GM12865 (cell line): Measurements from ENCODE around the gene CABP4.

Experiments
- DNase-seq: peaks from one replicate; pipeline ENCODE4 v3.0.0; 2010; ENCODE audit warnings: low read depth
- H3K4me3 ChIP-seq: 2 replicates; pipeline ENCODE4 v1.5.1; 2011; ENCODE audit warnings: mild to moderate bottlenecking, low read depth, low read length, control low read depth
- TF ChIP-seq, protein P1 (sequence below): IDR thresholded peaks from 2 replicates; pipeline ENCODE4 v1.5.1; 2011; ENCODE audit warnings: low read length, control low read depth, low read depth, inconsistent platforms; ENCODE audit not compliant: insufficient read depth; ENCODE audit errors: missing control alignments

The CABP4 gene

DNA sequence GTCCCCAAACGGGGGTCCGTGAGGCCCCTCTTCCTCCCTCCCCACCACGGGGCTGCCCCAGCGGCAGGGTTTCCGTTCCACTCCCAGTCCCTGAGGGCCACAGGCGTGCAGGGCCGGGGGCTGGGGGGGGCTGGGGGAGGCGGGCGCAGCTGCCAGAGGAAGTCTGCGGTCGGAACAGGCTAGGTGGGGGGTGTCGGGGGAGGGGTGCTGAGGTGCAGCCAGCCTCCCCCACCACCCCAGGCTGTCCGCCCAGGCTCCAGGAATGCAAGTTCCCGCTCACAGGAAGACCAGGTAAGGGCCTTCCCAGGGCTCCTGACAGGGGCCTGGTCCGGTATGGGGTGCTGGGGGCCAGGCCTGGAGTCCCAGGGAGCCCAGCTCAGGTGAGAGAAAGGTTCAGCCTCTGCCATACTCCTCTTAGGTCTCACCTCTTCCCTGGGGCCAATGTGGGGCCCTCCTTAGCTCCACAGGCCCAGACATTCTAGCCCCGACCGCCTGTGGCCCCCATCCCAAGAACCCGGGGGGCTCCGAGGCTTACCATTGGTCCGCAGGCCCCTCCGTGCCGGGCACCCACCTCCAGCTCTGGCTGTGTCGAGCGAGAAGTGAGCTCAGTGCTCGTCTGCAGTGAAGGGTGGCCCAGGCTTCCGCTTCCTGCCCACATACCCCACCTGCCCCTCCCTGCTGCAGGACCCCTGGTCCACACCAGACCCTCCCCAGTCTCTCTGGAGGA is 17.9 kb upstream of the CABP4 start, which contains the start of gene PTPRCAP:
Gene PTPRCAP (minus strand): TSS at position 601 of the 727 bp plus-strand sequence. CDS start 63 bp downstream, at position 538.
- H3K4me3 ChIP-seq: peak within 1 kb of the TSS; percentile 88
- peak; percentile 86 for DNase-seq
- TF ChIP-seq, protein P1, sequence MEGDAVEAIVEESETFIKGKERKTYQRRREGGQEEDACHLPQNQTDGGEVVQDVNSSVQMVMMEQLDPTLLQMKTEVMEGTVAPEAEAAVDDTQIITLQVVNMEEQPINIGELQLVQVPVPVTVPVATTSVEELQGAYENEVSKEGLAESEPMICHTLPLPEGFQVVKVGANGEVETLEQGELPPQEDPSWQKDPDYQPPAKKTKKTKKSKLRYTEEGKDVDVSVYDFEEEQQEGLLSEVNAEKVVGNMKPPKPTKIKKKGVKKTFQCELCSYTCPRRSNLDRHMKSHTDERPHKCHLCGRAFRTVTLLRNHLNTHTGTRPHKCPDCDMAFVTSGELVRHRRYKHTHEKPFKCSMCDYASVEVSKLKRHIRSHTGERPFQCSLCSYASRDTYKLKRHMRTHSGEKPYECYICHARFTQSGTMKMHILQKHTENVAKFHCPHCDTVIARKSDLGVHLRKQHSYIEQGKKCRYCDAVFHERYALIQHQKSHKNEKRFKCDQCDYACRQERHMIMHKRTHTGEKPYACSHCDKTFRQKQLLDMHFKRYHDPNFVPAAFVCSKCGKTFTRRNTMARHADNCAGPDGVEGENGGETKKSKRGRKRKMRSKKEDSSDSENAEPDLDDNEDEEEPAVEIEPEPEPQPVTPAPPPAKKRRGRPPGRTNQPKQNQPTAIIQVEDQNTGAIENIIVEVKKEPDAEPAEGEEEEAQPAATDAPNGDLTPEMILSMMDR: no peak

DNA sequence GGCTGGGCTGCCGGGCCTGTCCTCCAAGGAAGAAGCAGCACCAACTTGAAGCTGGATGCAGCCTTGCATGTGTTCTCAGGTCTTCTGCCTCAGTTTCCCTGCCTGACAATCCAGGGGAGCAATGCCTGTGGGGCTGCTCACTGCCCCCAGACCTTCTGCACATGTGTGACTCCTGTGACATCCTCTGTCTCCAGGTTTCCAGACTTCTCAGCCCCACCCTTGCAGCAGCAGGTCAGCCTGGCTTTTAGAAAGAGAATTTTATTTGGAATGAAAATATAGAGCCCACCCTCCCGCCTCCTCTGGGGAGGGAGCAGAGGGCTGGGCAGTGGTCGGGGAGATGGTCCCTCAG is 17.4 kb upstream of the CABP4 start:
- TF ChIP-seq, protein P1: no peak
- DNase-seq: no peak
- H3K4me3 ChIP-seq: peak overlapping the region; percentile 88

DNA sequence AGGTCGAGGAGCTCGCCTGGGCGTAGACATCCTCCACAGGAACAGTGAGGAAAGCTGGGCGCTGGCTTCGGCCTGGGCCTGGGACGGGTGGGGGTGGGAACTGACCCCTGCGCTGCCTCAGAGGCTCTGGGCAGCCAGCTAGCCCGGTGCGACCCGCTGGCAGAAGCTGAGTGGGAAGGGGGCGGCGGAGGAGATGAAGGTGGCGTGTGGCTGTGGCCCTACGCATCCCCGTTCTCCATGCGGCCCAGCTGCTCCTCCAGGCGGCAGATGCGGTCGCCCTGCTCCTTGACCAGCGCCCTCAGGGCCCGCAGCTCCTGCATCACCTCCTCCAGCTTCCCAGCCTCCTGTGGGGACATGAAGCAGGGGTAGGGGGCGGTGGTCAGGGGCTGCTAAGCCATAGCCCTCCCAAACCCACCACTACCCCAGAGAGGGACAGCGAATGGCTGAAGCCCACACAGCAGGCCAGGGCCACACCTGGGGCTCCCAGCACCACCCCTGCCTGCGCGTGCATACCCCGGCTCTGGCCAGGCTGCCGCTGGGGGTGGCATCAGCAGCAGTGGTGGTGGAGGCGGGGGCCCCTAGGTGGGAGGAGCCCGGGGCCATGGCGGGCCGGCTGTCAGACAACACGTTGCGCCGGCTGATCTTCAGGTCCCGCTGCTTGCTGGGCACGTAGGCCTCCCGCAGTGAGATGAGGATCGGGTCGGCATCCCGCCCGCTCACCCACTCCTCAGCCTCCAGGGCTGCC is 16.8 kb upstream of the CABP4 start:
- TF ChIP-seq, protein P1: no peak
- H3K4me3 ChIP-seq: peak overlapping the region; percentile 88
- DNase-seq: peak; percentile 85

DNA sequence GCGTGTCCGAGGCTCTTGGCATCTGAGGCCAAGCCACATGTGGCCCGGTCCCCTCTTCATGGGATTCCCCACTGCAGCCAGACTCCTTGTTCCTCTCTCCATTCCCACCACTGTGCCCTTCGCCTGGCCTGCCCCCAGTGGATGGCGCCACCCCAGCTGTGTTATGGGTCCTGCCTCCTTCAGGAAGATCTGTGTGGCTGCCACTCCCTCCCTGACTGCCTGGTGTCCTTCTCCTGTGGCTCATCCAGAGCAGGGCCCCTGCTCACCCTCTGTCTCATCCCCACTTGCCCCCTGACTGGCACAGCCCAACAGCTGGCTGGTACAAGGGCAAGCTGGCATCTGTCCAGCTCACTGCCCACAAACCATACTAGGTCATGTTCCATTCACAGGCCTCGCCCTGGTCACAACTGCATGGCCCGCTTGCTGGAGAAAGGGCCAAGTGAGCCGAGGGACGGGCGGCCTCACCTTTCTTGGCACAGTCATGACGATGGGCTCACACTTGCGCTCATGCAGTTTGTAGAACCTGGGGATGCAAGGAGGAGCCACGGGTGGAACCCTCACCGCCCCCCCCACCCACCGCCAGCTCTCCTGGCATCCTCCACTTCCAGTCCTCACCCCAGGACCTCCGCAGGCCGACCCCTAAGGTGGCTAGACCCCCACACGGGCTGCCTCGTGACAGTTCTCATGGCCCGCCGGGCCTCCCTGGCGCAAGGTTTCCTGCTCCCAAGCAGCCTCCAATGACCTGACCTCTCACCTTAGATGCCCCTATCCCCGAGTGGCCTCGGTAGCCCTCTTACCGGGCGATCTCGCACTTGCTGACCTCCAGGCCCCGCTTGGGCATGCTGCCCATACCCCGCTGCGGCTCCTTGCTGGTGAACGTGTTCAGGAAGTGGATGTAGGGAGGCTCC is 15.6 kb upstream of the CABP4 start:
- TF ChIP-seq, protein P1: peak; percentile 16
- peak; percentile 31 for DNase-seq
- no peak overlapping the region; the same call in 1 of the 2 replicates for H3K4me3 ChIP-seq

DNA sequence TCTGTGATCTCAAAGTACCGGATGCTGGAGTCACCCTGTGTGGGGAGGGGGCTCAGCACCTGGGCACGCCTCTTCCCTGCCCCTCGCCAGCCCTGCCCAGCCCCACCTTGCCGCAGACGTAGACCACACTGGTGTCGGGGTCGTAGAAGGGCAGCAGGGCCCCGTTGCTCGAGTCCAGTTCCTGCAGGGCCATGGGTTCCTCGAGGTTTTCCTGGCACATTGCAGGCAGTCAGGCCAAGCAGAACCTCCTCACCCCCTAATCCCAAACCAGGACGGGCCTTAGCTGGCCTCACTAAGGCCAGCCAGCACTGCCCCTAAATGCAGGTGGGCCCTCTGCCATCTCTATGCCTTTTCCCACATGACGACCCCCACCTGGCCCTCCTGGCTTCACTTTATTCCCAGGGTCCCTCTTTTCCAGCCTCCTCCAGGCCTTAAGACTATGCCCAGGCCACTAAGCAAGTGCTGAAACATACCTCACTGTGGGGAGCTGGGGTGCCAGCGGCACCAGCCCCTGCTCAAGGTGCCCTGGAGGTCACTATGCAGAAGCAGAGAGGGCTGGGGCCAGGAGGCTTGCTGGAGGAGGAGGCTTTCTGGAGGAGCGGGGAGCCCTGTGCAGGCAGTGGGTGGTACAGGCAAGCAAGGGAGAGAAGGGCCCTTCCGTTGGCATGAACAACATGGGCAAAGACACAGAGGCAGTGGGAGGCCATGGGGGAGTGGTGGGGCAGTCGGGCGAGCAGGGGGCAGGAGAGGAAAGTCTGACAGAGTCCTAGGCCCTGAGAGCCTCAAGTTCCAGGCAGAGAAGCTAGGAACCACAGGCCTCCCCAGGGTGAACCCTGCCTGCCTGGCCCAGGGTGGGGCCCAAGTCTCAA is 14.7 kb upstream of the CABP4 start:
- H3K4me3 ChIP-seq: no peak overlapping the region
- TF ChIP-seq, protein P1: no peak
- DNase-seq: no peak

DNA sequence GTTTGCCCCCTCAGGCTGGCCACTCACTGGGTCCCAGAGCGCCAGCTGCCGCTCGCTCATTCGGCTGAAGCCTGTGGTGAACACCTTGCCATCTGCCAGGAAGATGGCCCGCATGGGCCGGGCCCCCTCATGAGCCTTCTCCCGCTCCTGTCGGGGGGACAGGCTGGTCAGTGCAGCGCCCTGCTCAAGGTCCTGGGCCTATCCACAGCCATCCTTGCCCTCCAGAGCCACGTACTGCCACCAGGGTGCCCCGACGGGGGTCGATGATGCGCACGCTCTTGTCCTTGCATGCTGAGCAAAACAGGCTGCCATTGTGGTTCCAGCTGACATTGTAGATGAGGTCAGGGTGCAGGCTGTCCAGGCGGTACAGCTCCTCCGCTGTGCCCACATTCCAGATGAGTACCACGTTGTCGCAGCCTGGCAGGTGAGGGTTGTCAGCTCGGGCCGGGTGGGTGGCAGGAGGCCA is 14.0 kb upstream of the CABP4 start:
- no peak for DNase-seq
- TF ChIP-seq, protein P1: no peak
- no peak overlapping the region for H3K4me3 ChIP-seq
